ENCODE data around the gene NOSIP.

The NOSIP gene

DNA sequence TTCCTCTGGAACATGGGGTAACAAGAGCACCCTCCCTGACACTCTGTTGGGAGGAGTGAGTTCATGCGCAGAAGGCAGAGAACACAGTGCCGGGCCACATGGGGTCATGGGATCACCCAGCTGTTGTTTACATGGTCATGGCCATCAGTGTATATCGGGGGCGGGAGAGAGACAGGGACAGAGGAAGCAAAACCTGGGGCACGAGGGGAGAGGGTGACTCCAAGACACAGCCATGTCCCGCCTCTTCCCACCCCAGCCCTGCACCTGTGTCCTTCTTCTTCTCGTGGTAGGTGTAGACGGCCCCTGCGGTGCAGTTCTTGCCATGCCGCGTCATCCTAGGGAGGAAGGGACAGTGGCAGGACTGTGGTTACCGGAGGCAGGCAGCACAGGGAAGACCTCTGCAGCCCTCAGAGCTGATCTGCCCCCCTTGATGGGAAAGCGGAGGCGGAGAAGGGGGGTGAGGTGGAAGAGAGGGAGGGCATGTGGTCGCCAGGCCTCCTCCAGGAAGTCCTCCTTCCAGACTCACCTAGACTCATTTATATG is 19.9 kb downstream of the NOSIP start:
- no peaks in the 10 kb centered on the region for H3K27me3 ChIP-seq (ENCODE audit: control insufficient read depth in 5 of 5, insufficient read depth in 4 of 5, low read length in 5 of 5)
- peaks cover 3 to 47% (median 42%) of the 10 kb centered on the region in 5 donors for H3K36me3 ChIP-seq (ENCODE audit: control insufficient read depth in 5 of 5, insufficient read depth in 5 of 5, low read length in 5 of 5)
- peak overlapping the region in 1 of 5 donors; percentile 5 for H3K9ac ChIP-seq (ENCODE audit: low read length in 5 of 5)
- H3K27ac ChIP-seq (ENCODE audit: low read depth, low read length): no peak overlapping the region
- no peaks in the 10 kb centered on the region for H3K9me3 ChIP-seq (ENCODE audit: control insufficient read depth in 5 of 5, low read length in 5 of 5)
- no peak overlapping the region for H3K4me3 ChIP-seq (ENCODE audit: low read depth in 1 of 5, low read length in 5 of 5)
- peaks cover 0 to 35% (median 23%) of the 10 kb centered on the region in 5 donors for H3K4me1 ChIP-seq (ENCODE audit: control insufficient read depth in 5 of 5, insufficient read depth in 5 of 5, low read length in 5 of 5)

DNA sequence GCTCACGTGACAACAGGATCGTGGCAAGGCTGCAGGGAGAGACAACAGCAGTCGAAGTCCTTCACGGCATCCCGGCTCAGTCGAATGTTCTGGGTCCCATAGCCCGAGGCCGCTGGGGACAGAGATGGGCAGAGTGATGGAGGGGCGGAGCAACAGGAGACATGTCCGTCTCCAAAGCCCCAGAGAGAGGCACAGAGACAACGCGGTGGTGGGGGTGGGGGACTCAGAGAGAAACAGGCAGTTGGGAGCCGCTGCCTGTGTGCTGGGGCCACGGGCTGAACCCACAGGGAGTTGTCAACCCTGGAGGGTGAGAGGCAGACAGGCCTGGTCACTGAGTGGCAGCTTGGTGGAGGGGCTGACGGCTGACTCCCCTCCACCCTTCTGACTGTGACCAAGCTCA is 20.4 kb downstream of the NOSIP start:
- H3K9ac ChIP-seq (ENCODE audit: low read length in 5 of 5): peak overlapping the region in 1 of 5 donors; percentile 5
- no peak overlapping the region for H3K4me3 ChIP-seq (ENCODE audit: low read depth in 1 of 5, low read length in 5 of 5)
- no peaks in the 10 kb centered on the region for H3K27me3 ChIP-seq (ENCODE audit: control insufficient read depth in 5 of 5, insufficient read depth in 4 of 5, low read length in 5 of 5)
- no peaks in the 10 kb centered on the region for H3K9me3 ChIP-seq (ENCODE audit: control insufficient read depth in 5 of 5, low read length in 5 of 5)
- H3K36me3 ChIP-seq (ENCODE audit: control insufficient read depth in 5 of 5, insufficient read depth in 5 of 5, low read length in 5 of 5): peaks cover 3 to 51% (median 43%) of the 10 kb centered on the region in 5 donors
- peaks cover 0 to 35% (median 18%) of the 10 kb centered on the region in 5 donors for H3K4me1 ChIP-seq (ENCODE audit: control insufficient read depth in 5 of 5, insufficient read depth in 5 of 5, low read length in 5 of 5)
- no peak overlapping the region for H3K27ac ChIP-seq (ENCODE audit: low read depth, low read length)

DNA sequence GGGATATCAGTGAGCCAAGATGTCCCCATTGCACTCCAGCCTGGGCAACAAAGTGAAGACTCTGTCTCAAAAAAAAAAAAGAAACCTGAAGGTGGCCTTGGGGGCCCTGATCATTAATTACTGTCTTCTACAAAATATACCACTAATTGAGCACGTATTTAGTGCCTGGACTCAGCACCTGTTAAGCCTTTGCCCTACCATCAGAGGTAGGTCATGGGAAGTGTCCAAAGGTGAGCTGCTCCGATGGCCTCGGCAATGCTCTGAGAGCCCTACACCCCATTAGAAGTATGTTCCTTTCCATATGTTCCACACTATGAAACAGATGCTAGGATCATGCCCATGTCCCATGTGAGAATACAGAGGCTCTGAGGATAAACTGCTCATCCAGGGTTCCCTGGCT is 20.9 kb downstream of the NOSIP start:
- no peak overlapping the region for H3K9ac ChIP-seq (ENCODE audit: low read length in 5 of 5)
- H3K36me3 ChIP-seq (ENCODE audit: control insufficient read depth in 5 of 5, insufficient read depth in 5 of 5, low read length in 5 of 5): peaks cover 3 to 56% (median 47%) of the 10 kb centered on the region in 5 donors
- H3K27ac ChIP-seq (ENCODE audit: low read depth, low read length): no peak overlapping the region
- no peaks in the 10 kb centered on the region for H3K9me3 ChIP-seq (ENCODE audit: control insufficient read depth in 5 of 5, low read length in 5 of 5)
- H3K4me3 ChIP-seq (ENCODE audit: low read depth in 1 of 5, low read length in 5 of 5): no peak overlapping the region
- no peaks in the 10 kb centered on the region for H3K27me3 ChIP-seq (ENCODE audit: control insufficient read depth in 5 of 5, insufficient read depth in 4 of 5, low read length in 5 of 5)
- peaks cover 0 to 34% (median 13%) of the 10 kb centered on the region in 5 donors for H3K4me1 ChIP-seq (ENCODE audit: control insufficient read depth in 5 of 5, insufficient read depth in 5 of 5, low read length in 5 of 5)

DNA sequence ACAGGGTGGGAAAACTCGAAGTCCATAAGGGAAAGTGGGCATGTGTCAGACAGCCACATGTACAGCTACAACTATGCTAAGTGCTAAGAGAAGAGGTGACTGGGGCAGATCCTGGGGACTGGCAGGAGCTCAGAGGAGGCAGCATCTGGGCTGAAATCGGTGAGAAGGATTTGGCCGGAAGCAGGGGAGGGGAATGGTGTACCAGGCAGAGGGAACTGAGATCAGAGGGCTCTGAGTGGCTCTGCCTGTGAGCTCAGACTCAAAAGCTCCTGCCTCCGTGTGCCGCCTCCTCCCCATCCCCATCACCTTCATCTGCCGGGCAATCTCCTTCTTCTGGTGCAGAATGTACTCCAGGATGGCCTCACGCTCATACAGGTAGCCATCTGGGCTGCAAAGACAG is 21.8 kb downstream of the NOSIP start:
- H3K27me3 ChIP-seq (ENCODE audit: control insufficient read depth in 5 of 5, insufficient read depth in 4 of 5, low read length in 5 of 5): no peaks in the 10 kb centered on the region
- peaks cover 3 to 59% (median 47%) of the 10 kb centered on the region in 5 donors for H3K36me3 ChIP-seq (ENCODE audit: control insufficient read depth in 5 of 5, insufficient read depth in 5 of 5, low read length in 5 of 5)
- peaks cover 0 to 41% (median 17%) of the 10 kb centered on the region in 5 donors for H3K4me1 ChIP-seq (ENCODE audit: control insufficient read depth in 5 of 5, insufficient read depth in 5 of 5, low read length in 5 of 5)
- no peak overlapping the region for H3K4me3 ChIP-seq (ENCODE audit: low read depth in 1 of 5, low read length in 5 of 5)
- H3K27ac ChIP-seq (ENCODE audit: low read depth, low read length): no peak overlapping the region
- H3K9me3 ChIP-seq (ENCODE audit: control insufficient read depth in 5 of 5, low read length in 5 of 5): no peaks in the 10 kb centered on the region
- no peak overlapping the region for H3K9ac ChIP-seq (ENCODE audit: low read length in 5 of 5)

DNA sequence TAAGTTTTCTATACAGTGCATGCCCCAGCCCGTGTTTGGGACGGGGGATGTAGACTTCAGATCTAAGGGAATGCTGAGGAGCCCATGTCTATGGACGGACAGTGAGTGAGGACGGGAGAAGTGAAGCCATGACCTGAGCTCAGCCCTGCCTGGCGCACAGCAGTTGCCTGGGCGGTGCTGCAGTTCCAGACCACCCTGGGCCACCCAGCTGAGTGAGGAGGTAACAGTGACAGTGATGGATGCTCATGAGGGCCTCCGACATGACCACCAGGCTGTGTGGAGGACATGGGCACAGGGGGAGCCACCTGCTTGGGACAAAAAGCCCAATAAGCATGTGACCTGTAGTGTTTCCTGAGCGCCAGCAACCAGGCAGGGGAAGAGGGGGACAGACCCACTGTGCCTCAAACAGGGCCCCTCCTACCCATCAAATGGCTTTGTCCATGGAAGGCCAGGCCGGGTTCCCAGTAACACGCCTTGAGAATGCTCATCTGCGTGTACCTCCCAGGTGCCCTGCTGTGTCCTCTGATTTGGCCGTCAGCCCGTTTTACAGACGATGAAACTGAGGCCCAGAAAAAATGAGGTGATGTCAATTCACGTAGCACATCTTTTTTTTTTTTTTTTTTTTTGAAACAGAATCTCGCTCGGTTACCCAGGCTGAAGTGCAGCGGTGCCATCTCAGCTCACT is 22.6 kb downstream of the NOSIP start:
- Histone ChIP-seq H3K27ac (ENCODE audit: low read depth, low read length) (no peak overlapping the region), H3K4me3 (ENCODE audit: low read depth in 1 of 5, low read length in 5 of 5) (no peak overlapping the region), H3K27me3 (ENCODE audit: control insufficient read depth in 5 of 5, insufficient read depth in 4 of 5, low read length in 5 of 5) (no peaks in the 10 kb centered on the region), H3K36me3 (ENCODE audit: control insufficient read depth in 5 of 5, insufficient read depth in 5 of 5, low read length in 5 of 5) (peaks cover 3 to 59% (median 47%) of the 10 kb centered on the region in 5 donors), H3K9ac (ENCODE audit: low read length in 5 of 5) (no peak overlapping the region), H3K9me3 (ENCODE audit: control insufficient read depth in 5 of 5, low read length in 5 of 5) (no peaks in the 10 kb centered on the region), H3K4me1 (ENCODE audit: control insufficient read depth in 5 of 5, insufficient read depth in 5 of 5, low read length in 5 of 5) (peaks cover 0 to 44% (median 17%) of the 10 kb centered on the region in 5 donors)

DNA sequence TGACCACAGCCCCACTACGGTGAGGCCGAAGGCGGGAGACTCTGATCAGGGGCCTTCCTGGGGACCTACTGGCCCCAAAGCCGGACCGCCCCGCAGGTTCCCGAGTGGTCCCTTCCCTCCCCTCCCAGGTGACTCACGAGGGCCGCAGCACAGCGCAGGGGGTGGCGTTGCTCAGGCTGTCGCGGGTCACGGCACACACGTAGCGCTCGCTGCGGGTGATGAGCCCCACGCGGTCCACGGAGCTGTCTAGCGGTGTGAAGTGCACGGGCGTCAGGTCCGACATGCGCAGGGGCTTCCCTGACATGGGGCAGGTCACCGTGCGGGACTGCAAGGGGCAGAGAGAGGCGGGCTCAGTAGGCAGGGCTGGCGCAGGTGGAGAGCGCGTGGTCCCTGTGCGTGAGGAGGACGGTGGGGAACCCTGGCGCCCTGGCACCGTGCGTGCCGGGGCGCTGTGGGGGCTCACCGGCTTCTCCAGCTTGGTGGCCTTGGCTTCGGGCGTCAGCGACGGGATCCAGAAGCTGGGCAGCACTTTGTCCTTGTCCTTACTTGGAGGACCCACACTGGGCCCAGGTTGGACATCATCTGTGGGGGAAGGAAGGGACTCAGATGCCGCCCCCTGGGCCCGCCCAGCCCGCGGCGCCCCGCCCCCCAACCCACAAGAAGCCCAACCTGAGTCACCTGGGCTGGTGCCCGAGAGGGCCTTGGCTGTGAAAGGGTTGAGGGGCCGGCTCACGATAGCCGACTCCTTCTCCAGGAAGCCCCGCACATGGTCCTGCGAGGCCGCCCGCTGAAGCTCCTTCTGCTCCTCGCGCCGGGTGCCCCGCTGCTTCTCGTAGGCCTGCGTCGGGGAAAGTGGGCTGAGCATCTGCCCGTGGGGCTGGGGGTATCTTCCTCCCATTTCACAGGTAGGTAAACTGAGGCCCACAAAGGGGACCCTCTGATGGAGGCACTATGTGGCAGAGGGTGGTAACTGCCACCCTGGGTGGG is 23.7 kb downstream of the NOSIP start:
- H3K4me3 ChIP-seq (ENCODE audit: low read depth in 1 of 5, low read length in 5 of 5): no peak overlapping the region
- H3K36me3 ChIP-seq (ENCODE audit: control insufficient read depth in 5 of 5, insufficient read depth in 5 of 5, low read length in 5 of 5): peaks cover 3 to 59% (median 47%) of the 10 kb centered on the region in 5 donors
- H3K9ac ChIP-seq (ENCODE audit: low read length in 5 of 5): no peak overlapping the region
- H3K4me1 ChIP-seq (ENCODE audit: control insufficient read depth in 5 of 5, insufficient read depth in 5 of 5, low read length in 5 of 5): peaks cover 0 to 47% (median 17%) of the 10 kb centered on the region in 5 donors
- no peaks in the 10 kb centered on the region for H3K27me3 ChIP-seq (ENCODE audit: control insufficient read depth in 5 of 5, insufficient read depth in 4 of 5, low read length in 5 of 5)
- no peaks in the 10 kb centered on the region for H3K9me3 ChIP-seq (ENCODE audit: control insufficient read depth in 5 of 5, low read length in 5 of 5)
- no peak overlapping the region for H3K27ac ChIP-seq (ENCODE audit: low read depth, low read length)

DNA sequence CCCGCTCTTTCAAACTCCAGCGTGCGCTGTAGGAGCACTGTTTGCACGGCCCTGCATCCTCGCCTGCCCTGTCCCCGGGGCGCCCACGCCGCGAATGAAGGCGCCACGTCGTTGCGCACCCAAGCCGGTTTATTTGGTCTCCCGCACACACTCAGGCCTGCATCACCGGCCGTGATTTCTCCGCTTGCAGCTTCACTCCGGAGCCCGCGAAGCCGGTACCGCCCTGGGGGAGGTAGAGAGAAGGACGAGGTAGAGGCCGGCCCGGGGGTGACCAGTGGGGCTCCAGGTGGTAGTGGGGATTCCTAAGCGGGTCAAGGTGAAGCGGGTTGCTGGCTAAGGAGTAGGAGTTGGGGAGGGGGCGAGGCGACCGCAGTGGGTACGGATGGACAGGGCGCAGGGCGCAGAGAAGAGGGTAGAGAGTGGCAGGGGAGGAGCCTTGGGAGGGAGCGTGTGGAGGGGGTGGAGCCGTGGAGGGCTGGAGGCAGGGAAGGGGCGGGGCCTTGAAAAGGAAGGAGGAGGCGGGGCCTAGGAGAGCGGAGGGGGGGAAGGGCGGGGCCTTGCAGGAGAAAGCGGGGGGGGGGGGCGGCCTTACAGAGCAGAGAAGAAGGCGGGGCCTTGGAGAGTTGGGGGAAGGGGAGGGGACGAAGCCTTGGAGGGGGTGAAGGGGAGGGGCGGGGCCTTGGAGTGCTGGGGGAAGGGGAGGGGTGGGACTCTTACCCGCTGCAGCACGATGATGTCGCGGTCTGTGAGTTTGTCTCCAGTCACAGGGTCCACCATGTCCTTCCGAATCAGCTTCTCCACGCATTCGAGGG is 24.6 kb downstream of the NOSIP start:
- no peak overlapping the region for H3K4me3 ChIP-seq (ENCODE audit: low read depth in 1 of 5, low read length in 5 of 5)
- no peaks in the 10 kb centered on the region for H3K9me3 ChIP-seq (ENCODE audit: control insufficient read depth in 5 of 5, low read length in 5 of 5)
- H3K4me1 ChIP-seq (ENCODE audit: control insufficient read depth in 5 of 5, insufficient read depth in 5 of 5, low read length in 5 of 5): peaks cover 0 to 46% (median 13%) of the 10 kb centered on the region in 5 donors
- H3K36me3 ChIP-seq (ENCODE audit: control insufficient read depth in 5 of 5, insufficient read depth in 5 of 5, low read length in 5 of 5): peaks cover 3 to 59% (median 47%) of the 10 kb centered on the region in 5 donors
- no peak overlapping the region for H3K9ac ChIP-seq (ENCODE audit: low read length in 5 of 5)
- no peaks in the 10 kb centered on the region for H3K27me3 ChIP-seq (ENCODE audit: control insufficient read depth in 5 of 5, insufficient read depth in 4 of 5, low read length in 5 of 5)
- peak overlapping the region; percentile 37 for H3K27ac ChIP-seq (ENCODE audit: low read depth, low read length)

DNA sequence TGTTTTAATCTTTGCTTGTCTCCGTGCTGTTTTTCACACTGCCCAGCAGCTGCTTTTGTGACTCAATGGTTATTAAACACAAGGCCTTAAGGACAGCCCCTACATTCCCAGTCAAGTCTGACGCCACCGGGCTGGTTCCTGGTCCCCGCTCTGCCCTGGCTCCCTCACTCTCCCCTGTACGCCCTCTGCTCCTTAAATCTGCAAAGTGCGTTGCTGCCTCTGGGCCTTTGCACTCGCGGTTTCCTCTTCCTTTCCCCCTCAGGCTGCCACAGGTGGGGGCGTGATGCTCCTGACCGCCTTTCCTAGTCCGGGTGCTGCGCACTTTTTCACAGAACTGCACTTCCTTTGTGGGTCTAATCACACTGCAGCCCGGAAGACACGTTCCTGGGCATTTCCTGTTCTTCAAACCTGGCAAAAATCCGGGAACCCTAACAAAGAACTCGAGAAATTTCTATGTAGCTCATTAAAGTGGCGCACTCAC is 25.6 kb downstream of the NOSIP start:
- H3K9ac ChIP-seq (ENCODE audit: low read length in 5 of 5): peak overlapping the region in 1 of 5 donors; percentile 39
- peaks cover 0 to 35% (median 5%) of the 10 kb centered on the region in 5 donors for H3K4me1 ChIP-seq (ENCODE audit: control insufficient read depth in 5 of 5, insufficient read depth in 5 of 5, low read length in 5 of 5)
- H3K36me3 ChIP-seq (ENCODE audit: control insufficient read depth in 5 of 5, insufficient read depth in 5 of 5, low read length in 5 of 5): peaks cover 3 to 52% (median 44%) of the 10 kb centered on the region in 5 donors

More for the DNA sequence above, 25.6 kb downstream of the NOSIP start:
- Histone ChIP-seq H3K4me3 (ENCODE audit: low read depth in 1 of 5, low read length in 5 of 5) (no peak overlapping the region), H3K27ac (ENCODE audit: low read depth, low read length) (peak overlapping the region; percentile 35), H3K27me3 (ENCODE audit: control insufficient read depth in 5 of 5, insufficient read depth in 4 of 5, low read length in 5 of 5) (no peaks in the 10 kb centered on the region), H3K9me3 (ENCODE audit: control insufficient read depth in 5 of 5, low read length in 5 of 5) (no peaks in the 10 kb centered on the region)

All from subcutaneous abdominal adipose tissue (tissue), 5 donors.